Activated CD8-positive, alpha-beta memory T cell treated with anti-CD3 and anti-CD28 coated beads for 36 hours (primary cell): ENCODE data around the gene BCKDHB. TPM values are rescaled to one million over a fixed set of nuclear protein-coding genes. Genes with fewer than 3 reads are reported as not detected.

Source experiments
- CTCF ChIA-PET: fragments of 350-600 bp; sonication (Branson Sonifier 250); formaldehyde crosslinking; loops from one replicate; lab custom pipeline; 2021; ENCODE audit warnings: antibody characterized with exemption; lab: Charles Lee
- POLR2A ChIA-PET: fragments of 350-600 bp; sonication (Branson Sonifier 250); formaldehyde crosslinking; loops from one replicate; lab custom pipeline; 2021; ENCODE audit warnings: antibody characterized with exemption; lab: Charles Lee
- total RNA-seq, 2 experiments: library from RNA; stranded (reverse); gene quantifications; one replicate each; pipeline ENCODE4 v1.2.3, GENCODE V29; 2021

Gene BCKDHB
- total RNA-seq, 2 experiments from 2014 or later: 17.8 to 19.7 TPM

- POLR2A ChIA-PET: no interaction called here
- CTCF ChIA-PET: no interaction called here
These were observed 234.9 kb downstream of the BCKDHB start for GRCh38 chr6:80341330-80341729.

DNA sequence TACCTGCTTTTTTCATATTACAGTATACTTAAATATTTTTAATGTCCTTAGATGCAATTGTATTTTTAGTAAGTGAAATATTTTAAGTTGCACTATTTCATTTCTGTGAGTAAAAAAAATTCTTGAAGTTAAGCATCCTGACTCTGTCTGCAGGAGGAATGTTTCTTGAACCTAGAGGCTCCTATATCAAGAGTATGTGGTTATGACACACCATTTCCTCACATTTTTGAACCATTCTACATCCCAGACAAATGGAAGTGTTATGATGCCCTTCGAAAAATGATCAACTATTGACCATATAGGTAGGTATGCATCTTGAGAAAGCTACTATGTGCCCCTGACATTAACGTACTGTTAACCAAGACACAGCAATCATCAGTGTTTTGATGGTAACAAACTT, 237.0 kb downstream of the BCKDHB start:
- ChIA-PET CTCF (no interaction called here), POLR2A (no interaction called here)

- CTCF ChIA-PET: no interaction called here
- POLR2A ChIA-PET: no interaction called here
These were observed 240.6 kb downstream of the BCKDHB start for GRCh38 chr6:80347101-80347500.

- CTCF ChIA-PET: no interaction called here
- POLR2A ChIA-PET: no interaction called here
These were observed 241.8 kb downstream of the BCKDHB start for GRCh38 chr6:80348263-80348662.

DNA sequence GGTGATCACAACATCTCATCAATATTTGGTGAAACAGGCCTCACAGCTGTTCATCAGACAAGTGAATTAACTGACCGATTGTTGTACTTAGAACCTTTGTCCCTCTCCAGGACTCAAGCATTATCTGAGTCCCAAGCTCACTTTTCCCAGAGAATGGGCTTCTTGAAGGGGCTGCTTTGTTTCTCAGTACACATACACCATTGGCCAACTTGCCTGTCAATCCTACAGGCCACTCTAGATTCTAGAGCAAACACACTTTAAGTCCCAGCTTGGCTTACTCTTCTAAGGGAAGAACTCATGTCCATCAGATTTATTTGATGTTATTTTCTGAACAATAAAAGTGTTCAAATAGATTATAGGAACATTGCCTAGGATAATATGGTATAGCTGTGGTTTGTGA, 249.5 kb downstream of the BCKDHB start:
- CTCF ChIA-PET: no interaction called here
- POLR2A ChIA-PET: no interaction called here

- CTCF ChIA-PET: no interaction called here
- POLR2A ChIA-PET: no interaction called here
These were observed 250.1 kb downstream of the BCKDHB start for GRCh38 chr6:80356545-80356944.

DNA sequence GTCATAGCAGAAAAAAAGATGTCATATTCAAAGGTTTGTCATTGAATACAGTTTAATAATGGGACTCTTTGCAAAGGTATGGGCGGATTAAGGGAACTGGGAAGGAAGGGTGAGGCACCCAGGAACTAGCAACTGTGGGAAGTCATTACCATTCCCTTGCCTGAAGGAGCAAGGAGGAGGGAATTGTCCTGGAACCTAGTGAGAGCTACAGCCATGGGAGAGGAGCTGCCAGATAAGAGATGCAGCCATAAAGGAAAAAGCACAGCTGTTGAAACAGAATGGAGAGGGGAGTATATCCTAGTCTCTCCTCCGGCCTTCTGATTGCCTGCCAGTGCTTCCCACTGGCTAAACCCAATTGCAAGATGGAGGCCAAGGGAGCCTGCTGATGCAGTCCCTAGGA, 250.6 kb downstream of the BCKDHB start:
- ChIA-PET CTCF (no interaction called here), POLR2A (no interaction called here)

DNA sequence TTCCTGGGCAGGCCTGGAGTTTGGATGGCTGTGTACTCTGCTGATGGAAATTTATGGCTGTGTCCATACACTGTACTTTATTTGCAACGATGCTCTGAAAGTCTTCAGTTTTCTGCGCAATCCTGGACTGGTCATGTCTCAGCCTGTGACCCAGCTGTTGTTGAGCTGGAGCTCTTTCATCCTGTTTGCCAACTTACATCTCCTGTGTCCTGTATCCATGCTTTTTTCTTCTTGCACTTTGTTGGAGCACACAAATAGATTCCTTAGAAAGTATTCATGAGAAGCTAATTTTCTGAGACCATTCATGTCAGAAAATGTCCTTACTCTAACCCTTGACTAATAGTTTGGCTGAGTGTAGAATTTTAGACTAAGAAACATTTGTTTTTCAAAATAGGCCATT, 251.2 kb downstream of the BCKDHB start:
- CTCF ChIA-PET: no interaction called here
- POLR2A ChIA-PET: interaction anchor here (0.6 kb wide), 1 partner anchor 670 kb away, joined by 4 read pairs; no protein-coding TSS in a partner anchor

DNA sequence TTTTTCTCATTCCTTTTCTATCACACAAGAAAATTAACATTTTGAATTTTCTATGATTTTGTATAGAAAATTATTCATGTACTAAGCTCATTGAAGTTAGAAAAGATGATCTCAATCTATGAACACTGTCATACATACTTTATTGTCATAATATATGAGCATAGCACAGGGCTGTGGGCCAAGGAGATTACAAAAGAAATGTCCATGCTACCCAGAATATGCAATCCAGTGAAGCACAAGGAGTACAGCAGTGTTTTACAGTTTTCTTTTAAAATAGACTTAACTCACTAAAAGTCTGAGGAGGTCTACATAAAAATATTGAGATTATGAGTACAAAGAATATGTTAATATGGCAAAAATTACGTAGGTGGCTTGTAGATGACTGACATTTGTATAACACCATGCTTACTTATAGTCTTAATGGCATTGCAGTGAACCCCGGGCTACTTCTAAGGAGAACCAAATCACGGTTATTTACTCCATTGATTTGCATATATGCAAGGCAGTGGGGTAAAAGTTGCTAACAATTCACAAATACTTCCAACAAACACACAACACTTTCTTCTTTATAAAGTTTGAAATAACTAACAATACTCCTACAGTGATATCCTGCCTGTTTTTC, 257.1 kb downstream of the BCKDHB start:
- ChIA-PET POLR2A (no interaction called here), CTCF (no interaction called here)

- ChIA-PET CTCF (no interaction called here), POLR2A (no interaction called here)
These were observed 257.7 kb downstream of the BCKDHB start for GRCh38 chr6:80364149-80364548.

DNA sequence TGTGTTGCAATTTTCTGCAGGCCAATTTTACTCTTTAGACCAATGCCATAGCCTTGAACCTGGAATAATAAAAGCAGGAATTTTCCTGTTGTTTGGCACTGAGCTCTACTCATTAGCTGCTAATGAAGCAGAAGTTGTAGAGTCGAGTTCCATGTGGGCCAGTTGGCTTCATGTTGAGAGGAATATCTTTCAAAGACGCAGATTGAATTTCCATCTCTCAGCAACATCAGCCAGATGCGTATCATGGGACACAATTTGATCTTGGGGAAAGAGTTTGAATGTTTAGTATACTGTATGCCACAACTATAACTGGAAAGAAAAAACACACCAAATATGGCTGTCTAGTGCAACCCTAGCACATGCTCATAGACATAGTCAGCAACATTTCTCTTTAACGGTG, 259.6 kb downstream of the BCKDHB start:
- CTCF ChIA-PET: no interaction called here
- POLR2A ChIA-PET: no interaction called here

GRCh38 chr6:80366714-80367113, 260.2 kb downstream of the BCKDHB start:
- ChIA-PET CTCF (no interaction called here), POLR2A (no interaction called here)

GRCh38 chr6:80376411-80376810, 269.9 kb downstream of the BCKDHB start:
- POLR2A ChIA-PET: no interaction called here
- CTCF ChIA-PET: no interaction called here

DNA sequence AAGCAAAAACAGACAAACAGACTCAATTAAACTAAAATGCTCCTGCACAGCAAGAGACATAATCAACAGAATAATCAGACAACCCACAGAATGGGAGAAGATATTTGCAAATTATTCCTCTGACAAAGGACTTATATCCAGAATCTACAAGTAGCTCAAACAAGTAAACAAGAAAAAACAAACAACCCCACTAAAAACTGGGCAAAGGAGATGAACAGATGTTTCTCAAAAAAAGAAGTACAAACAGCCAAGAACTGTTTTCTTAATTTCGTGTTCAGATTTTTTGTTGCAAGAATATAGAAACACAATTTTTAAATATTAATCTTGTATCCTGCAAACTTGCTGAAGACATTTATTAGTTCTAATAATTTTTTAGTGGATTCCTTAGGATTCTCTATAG, 274.1 kb downstream of the BCKDHB start:
- ChIA-PET CTCF (no interaction called here), POLR2A (no interaction called here)

DNA sequence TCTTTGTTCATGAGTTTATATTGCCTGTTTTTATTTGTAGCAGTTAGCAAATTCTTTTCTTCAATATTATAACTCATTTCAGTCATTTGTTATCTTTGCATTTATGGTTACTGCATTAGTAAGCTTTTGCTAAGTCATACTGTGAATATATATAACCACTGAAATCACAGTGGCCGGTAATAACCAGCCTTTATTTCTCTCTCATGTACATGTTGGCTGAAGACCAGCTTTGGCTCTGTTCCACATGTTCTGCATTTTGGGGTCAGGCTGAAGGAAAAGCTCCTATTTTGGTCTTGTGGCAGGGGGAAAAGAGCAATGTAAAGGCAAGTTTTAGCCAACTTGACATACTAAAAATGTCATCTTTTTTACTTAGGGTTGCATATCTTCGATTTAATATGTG, 276.3 kb downstream of the BCKDHB start:
- CTCF ChIA-PET: no interaction called here
- POLR2A ChIA-PET: no interaction called here

GRCh38 chr6:80388507-80388906, 282.0 kb downstream of the BCKDHB start:
- CTCF ChIA-PET: no interaction called here
- POLR2A ChIA-PET: no interaction called here

Other genes with a start within 250 kb of the BCKDHB start
- 1 to 10 TPM; 1.7 to 2.2 TPM for gene ELOVL4, start 159.1 kb upstream of the BCKDHB start, total RNA-seq
- gene TTK, start 102.0 kb upstream of the BCKDHB start, total RNA-seq: 10 to 100 TPM; 24.3 to 25.1 TPM